SW 1271 (cell line): ENCODE measurements around the gene LEMD2.

ENCODE experiments used
- DNase-seq, 2 experiments: peaks; one replicate each; lab custom pipeline; 2025; lab: John Stamatoyannopoulos, UW

LEMD2 gene

GRCh38 chr6:33738153-33738552, 50.8 kb downstream of the LEMD2 start:
- no peak for DNase-seq

GRCh38 chr6:33737267-33738026, 51.5 kb downstream of the LEMD2 start:
- no peak for DNase-seq

GRCh38 chr6:33735216-33735615, 53.7 kb downstream of the LEMD2 start:
- no peak for DNase-seq

DNA sequence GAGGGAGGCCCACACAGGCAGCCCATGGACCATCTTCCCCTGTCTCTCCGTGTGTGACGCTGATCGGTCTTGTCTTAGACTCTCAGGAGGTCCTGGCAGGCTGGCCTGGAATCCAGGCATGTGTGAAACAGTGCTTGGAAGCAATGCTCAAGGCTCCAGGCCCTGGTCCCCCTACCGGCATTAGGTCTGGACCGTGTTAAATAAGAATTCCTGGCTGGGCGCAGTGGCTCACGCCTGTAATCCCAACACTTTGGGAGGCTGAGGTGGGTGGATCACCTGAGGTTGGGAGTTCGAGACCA, 55.3 kb downstream of the LEMD2 start:
- no peak for DNase-seq

GRCh38 chr6:33732817-33733708, 55.9 kb downstream of the LEMD2 start:
- DNase-seq, result no peak

DNA sequence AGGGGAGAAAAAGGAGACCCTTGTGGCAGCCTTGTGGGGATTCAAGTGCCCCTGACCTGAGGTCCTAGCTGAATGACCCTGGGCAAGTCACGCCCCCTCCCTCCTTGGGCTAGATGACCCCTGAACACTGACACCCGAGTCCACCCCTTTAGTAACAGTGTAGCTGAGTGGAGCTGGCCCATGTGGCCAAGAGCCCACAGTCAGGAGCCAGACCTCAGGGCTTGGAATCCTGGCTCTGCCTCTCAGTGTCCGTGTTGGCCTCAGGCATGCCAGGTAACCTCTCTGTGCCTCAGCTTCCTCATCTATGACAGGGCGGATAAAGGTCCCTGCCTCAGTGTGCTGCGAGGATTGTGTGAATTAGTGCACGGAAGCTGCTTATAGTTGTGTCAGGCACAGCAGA, 56.5 kb downstream of the LEMD2 start:
- DNase-seq, result no peak

GRCh38 chr6:33731751-33732282, 57.1 kb downstream of the LEMD2 start:
- no peak for DNase-seq

GRCh38 chr6:33731035-33731434, 57.9 kb downstream of the LEMD2 start:
- DNase-seq, result no peak

GRCh38 chr6:33730611-33731010, 58.3 kb downstream of the LEMD2 start:
- DNase-seq, result no peak

DNA sequence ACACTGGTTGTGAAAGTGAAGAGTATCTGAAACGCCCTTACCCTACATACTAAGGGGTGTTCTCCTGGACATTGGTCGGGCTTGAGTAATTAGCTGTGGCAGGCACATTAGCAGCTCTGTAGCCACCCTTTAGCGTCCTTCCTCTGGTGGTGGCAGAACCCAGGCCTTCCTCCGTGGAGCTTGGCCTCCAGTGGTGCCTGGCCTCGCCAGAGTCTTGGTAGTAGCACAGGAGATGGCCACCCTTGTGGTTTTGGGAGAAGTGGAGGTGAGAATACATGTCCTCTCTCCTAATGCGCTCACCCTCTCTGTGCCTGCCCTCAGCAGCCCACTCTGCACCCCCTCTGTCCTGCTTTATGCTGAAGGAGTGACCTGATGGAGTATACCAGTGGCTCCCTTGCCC, 59.9 kb downstream of the LEMD2 start:
- no peak for DNase-seq

DNA sequence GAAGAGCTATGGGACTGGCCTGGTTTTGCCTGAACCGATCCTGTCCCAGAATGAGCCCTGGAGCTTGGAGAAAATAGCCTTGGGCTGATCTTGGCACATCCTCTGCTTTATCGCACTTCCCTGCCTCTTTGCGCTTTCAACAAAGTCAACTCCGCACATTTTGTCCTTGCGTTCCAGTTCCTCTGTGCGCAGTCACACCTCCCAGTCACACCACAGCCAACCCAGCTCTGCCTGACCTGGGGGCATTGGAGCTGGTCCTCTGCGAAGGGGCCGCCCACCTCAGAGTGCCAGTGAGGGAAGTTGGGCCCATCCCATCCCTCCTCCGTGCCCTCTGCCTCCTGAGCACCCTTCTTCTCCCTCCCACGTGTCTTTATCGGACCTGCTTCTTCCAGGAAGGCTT, 60.5 kb downstream of the LEMD2 start:
- no peak for DNase-seq

DNA sequence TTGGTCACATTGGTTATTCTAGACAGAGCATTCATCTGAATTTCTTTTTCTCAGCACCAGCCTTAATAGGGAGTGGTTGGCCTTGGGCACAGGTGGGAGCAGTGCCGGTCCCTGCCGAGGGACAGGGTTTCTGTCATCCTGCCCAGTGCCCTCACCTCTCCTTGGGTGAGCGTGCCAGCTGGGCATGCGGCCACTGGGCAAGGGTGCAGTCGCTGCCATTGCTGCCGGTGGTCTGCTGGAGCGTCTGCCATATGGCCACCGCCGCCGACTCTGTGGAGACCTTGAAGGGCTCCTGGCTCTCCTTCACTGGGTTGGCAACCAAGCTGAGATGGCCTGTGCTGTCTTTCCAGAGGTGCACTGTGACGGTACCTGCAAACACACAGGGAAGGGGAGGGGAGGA, 61.0 kb downstream of the LEMD2 start:
- DNase-seq, result no peak

- no peak for DNase-seq
Observed at GRCh38 chr6:33727126-33727525, 61.8 kb downstream of the LEMD2 start.

DNA sequence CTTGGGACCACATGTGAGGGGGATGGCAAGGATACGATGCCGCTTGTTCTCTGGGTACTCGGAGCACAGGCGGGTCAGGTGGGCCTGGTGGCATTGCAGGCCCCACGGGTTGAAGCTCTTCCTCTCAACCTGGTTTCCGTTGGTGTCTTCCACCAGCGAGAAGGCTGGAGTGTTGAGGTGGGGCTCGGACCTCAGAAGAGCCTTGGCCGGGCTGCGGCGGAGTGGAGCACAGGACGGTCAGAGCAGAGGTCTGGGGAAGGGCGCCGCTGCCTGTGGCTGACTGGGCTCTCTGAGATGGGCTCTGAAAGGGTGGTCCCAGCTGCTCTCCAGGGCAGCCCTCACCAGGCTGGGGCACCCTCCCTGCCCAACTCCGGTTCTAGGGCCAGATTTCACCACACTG, 62.2 kb downstream of the LEMD2 start:
- DNase-seq, result no peak

DNA sequence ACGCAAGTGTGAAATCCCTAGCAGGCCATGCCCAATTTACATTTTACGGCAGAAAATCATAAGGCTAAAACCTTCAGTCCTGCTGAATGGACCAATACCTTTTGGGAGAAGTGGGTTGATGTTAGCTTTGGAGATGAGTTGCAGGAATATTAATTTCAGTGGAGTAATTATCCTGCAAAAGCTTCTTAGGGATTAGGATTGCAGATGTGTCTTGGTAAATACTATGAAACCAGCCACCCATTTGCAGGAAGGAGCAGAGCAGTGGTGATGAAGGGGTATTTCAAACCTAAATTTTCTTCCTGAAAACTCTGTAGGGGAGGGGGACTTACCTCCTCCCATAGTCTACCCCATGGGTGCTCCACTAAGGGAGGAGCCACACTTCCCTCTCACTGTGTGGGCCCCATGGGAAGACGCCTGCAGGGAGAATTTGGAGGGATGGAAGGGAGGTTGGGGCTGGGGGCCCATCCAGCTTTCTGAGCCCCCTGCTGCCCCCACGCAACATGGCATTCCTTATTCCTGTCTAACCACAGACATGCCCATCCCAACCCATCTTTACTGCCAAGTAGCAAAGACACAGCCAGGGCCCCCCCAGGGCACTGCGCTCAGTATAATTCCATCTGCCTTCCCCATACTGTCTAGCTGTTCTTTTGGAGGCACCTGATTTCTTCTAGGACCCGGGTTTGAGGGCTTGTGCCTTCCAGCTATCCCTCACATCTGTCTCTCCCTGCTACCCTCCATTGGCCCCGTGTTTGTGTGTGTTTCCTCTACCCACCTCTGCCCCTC, 62.8 kb downstream of the LEMD2 start:
- DNase-seq, result no peak

DNA sequence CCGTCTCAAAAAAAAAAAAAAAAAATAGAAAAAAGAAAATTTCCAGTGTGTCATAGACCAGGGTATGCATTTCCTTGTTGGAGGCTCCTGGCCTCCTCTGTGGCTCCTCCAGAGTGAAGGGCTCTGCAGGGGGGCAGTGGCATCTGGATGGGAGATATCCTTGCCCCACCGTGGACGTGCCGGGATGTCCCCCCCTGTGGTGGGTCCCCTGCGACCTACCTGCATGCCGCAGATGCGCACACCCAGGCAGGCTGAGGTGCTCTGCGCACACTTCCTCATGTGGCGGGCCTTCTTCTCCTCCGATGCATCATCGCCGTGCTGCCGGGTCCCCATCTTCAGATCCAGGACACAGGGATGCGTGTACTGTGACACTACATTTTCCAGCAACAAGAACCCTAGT, 63.7 kb downstream of the LEMD2 start:
- DNase-seq, result no peak

GRCh38 chr6:33724102-33725023, 64.6 kb downstream of the LEMD2 start:
- DNase-seq, result no peak

GRCh38 chr6:33723371-33724085, 65.4 kb downstream of the LEMD2 start:
- no peak for DNase-seq

GRCh38 chr6:33722103-33722623, 66.8 kb downstream of the LEMD2 start:
- no peak for DNase-seq

DNA sequence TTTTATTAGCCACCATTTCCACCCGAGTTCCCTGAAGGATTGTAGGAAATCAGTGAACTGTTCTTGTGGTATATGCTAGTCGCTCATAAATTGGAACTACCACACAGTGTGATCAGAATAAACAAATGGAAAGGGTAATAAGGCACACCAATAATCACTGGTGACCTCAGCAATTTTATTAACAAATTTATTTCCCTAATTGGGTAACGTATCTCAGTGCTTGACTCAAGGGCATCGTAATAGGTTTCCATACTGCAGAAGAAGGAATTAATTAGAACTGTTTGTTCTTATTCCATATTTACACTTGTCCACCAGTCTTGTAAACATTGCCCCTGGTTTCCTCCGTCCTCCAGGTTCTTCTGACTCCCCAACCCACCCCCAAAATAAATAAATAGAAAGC, 67.4 kb downstream of the LEMD2 start:
- no peak for DNase-seq
